Stimulated activated memory B cell treated with anti-CD40 and anti-IgM and Interleukin-4, amounts not matched to agents 10 μg/mL and 1 μg/mL and 100 μg/mL, for 72 hours (primary cell): ENCODE data around the gene TCTN2.
A peak's percentile ranks its signal among the peaks of the same experiment; 100 is the strongest.

ENCODE experiments used
- ATAC-seq: fragments of 150-1000 bp; cut with Tn5 transposase; 2 replicates; pipeline ENCODE4 v1.10.0; 2021
- H3K27ac Mint-ChIP-seq: one replicate; pipeline ENCODE4 v1.8.0; 2022; ENCODE audit warnings: mild to moderate bottlenecking, mixed read lengths
- H3K27me3 Mint-ChIP-seq: one replicate; pipeline ENCODE4 v1.8.0; 2022; ENCODE audit warnings: mixed read lengths
- H3K36me3 Mint-ChIP-seq: one replicate; pipeline ENCODE4 v1.8.0; 2022; ENCODE audit warnings: mixed read lengths
- H3K4me1 Mint-ChIP-seq: one replicate; pipeline ENCODE4 v1.8.0; 2022; ENCODE audit warnings: mixed read lengths
- H3K4me3 Mint-ChIP-seq: one replicate; pipeline ENCODE4 v1.8.0; 2022; ENCODE audit warnings: mild to moderate bottlenecking, moderate library complexity, mixed read lengths
- H3K9me3 Mint-ChIP-seq: one replicate; pipeline ENCODE4 v1.8.0; 2022; ENCODE audit warnings: mixed read lengths

Gene TCTN2

DNA sequence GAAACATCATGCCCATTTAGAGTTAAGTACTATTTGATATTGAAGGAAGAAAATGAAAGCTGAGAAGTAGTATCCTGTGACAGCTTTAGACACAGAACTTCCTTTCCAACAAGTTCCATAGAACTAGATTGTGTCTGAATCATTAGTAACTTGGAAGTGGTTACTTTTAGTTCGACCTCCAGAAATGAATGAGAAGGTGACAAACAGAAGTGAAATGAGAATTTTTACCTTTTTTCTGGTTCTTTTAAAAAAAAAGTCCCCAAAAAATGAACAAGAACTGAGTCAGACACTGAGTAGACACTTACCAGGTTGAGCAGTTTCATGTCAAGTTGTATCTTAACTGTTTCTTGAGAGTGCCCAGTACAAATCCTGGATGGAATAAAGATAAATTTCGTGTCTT, 44.3 kb downstream of the TCTN2 start:
- Mint-ChIP-seq H3K27ac (peak overlapping the region; percentile 92), H3K4me3 (no peak overlapping the region), H3K4me1 (peaks cover 53% of the 10 kb centered on the region), H3K27me3 (no peaks in the 10 kb centered on the region), H3K36me3 (peaks cover 7% of the 10 kb centered on the region), H3K9me3 (no peaks in the 10 kb centered on the region)
- ATAC-seq: no peak

- ATAC-seq: no peak
These were observed 46.4 kb downstream of the TCTN2 start for GRCh38 chr12:123717350-123717749.

DNA sequence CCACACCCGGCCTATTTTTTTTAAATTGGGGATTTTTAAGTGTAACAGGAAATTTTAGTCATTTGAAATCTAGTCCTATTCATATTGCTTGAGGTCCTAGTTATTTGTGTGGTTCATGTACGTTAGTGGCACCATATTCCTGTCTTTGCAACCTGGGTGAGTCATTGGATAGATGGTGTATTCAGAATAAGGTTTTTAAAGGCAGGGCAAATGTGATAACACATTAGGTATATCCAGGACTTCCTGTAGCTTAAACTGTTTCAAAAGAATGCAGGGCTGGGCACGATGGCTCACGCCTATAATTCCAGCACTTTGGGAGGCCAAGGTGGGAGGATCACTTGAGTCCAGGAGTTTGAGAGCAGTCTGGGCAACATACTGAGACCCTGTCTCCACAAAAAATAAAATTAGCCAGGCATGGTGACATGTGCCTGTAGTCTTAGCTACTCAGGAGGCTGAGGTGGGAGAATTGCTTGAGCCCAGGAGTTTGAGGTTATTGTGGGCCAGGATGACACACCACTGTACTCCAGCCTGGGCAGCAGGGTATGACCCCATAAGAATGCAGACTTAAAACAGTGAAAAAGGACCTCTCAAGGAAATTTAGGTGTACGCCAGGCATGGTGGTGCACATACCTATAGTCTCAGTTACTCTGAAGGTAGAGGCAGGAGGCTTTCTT, 49.4 kb downstream of the TCTN2 start:
- ATAC-seq: no peak
- H3K36me3 Mint-ChIP-seq: peaks cover 20% of the 10 kb centered on the region
- no peaks in the 10 kb centered on the region for H3K9me3 Mint-ChIP-seq
- H3K27ac Mint-ChIP-seq: peak overlapping the region; percentile 76
- peaks cover 23% of the 10 kb centered on the region for H3K4me1 Mint-ChIP-seq
- no peak overlapping the region for H3K4me3 Mint-ChIP-seq
- H3K27me3 Mint-ChIP-seq: no peaks in the 10 kb centered on the region

More at GRCh38 chr12:123717350-123717749, 46.4 kb downstream of the TCTN2 start:
- Mint-ChIP-seq H3K27ac (no peak overlapping the region), H3K4me3 (no peak overlapping the region), H3K36me3 (peaks cover 13% of the 10 kb centered on the region), H3K9me3 (no peaks in the 10 kb centered on the region), H3K4me1 (peaks cover 37% of the 10 kb centered on the region), H3K27me3 (no peaks in the 10 kb centered on the region)

DNA sequence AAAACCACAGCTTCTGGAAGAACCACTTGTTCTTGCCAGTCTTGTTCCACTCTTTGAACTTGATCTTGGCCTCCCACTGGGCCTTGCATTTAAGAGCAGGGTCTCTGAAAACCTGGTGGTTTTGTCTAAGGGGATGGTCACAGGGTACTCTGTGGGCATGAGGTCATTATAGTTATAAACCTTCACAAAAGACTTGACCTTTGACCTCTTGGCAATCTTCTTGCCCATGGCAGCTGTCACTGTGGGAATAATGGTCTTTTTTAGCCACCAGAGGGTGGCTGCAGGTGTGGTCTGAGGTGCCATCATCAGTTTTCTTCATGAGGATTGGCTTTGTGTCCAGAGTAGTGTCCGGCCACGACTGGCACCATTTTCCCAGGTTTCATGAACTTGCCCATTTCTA, 50.3 kb downstream of the TCTN2 start:
- Mint-ChIP-seq H3K27me3 (no peaks in the 10 kb centered on the region), H3K27ac (peak overlapping the region; percentile 19), H3K4me1 (peaks cover 27% of the 10 kb centered on the region), H3K36me3 (peaks cover 25% of the 10 kb centered on the region), H3K9me3 (no peaks in the 10 kb centered on the region), H3K4me3 (no peak overlapping the region)
- no peak for ATAC-seq

GRCh38 chr12:123723011-123723410, 52.1 kb downstream of the TCTN2 start:
- Mint-ChIP-seq H3K27me3 (no peaks in the 10 kb centered on the region), H3K36me3 (peaks cover 42% of the 10 kb centered on the region), H3K4me1 (peaks cover 22% of the 10 kb centered on the region), H3K27ac (peak overlapping the region; percentile 72), H3K9me3 (no peaks in the 10 kb centered on the region), H3K4me3 (no peak overlapping the region)
- no peak for ATAC-seq

DNA sequence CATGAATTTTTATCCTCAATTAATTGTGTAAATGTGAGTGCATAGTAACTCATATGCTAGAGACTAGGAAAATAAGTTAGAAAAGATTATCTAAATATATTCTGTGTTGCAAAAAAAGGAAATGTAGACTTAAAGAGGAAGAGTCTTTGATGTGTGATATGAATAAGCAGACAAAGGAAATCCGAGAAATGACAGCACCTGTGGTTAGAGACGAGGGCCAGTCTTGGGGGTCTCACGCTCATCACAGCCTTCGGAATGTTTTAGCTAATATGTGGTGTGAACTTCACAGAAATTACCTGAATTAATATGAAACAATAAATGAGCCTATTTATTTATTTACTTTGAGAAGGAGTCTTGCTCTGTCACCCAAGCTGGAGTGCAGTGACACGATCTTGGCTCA, 52.9 kb downstream of the TCTN2 start:
- peaks cover 48% of the 10 kb centered on the region for H3K36me3 Mint-ChIP-seq
- peak; percentile 80 for ATAC-seq
- H3K27me3 Mint-ChIP-seq: no peaks in the 10 kb centered on the region
- peaks cover 22% of the 10 kb centered on the region for H3K4me1 Mint-ChIP-seq
- no peaks in the 10 kb centered on the region for H3K9me3 Mint-ChIP-seq
- H3K27ac Mint-ChIP-seq: peak overlapping the region; percentile 72
- H3K4me3 Mint-ChIP-seq: no peak overlapping the region

DNA sequence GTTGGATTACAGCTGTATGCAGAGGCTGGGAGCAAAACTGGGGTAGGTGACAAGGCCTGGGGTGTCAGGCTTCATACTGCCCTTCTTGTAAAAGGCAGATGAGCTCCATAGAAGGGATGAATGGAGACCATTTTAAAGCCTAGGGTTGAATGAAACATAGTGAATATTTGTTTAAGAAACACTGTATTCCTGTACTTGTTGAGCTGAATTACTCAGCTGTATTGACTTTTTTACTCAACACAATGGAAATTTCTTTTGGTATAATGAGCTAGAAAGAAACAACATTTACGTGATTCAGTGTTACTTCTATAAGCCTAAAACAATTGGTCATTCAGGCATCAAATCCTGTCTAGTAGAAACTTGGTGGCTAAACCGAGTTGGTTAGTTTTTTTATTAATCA, 55.3 kb downstream of the TCTN2 start:
- no peak overlapping the region for H3K27ac Mint-ChIP-seq

DNA sequence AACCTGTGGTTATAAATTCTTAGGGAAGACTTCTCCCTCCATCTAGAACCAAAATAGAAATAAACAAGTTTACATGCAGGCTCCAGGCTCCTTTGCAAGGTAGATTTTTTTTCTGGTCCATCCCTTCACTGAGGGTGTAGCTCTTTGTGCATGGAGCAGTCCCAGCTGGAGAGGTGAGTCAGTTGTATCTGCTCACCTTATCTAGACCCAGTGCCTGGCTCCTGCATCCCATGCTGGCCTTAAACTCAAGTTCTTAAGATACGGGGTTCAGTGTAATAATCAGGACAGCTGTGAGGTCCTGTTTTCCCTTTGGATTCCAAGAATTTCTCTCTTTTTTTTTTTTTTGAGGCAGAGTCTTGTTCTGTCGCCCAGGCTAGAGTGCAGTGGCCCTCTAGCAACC, 56.0 kb downstream of the TCTN2 start:
- peaks cover 14% of the 10 kb centered on the region for H3K4me1 Mint-ChIP-seq
- H3K27me3 Mint-ChIP-seq: no peaks in the 10 kb centered on the region
- peaks cover 63% of the 10 kb centered on the region for H3K36me3 Mint-ChIP-seq
- no peak overlapping the region for H3K27ac Mint-ChIP-seq
- H3K9me3 Mint-ChIP-seq: no peaks in the 10 kb centered on the region
- ATAC-seq: no peak
- H3K4me3 Mint-ChIP-seq: no peak overlapping the region

More for the DNA sequence above, 55.3 kb downstream of the TCTN2 start:
- Mint-ChIP-seq H3K27me3 (no peaks in the 10 kb centered on the region), H3K4me1 (peaks cover 14% of the 10 kb centered on the region), H3K9me3 (no peaks in the 10 kb centered on the region), H3K4me3 (no peak overlapping the region), H3K36me3 (peaks cover 56% of the 10 kb centered on the region)
- no peak for ATAC-seq

DNA sequence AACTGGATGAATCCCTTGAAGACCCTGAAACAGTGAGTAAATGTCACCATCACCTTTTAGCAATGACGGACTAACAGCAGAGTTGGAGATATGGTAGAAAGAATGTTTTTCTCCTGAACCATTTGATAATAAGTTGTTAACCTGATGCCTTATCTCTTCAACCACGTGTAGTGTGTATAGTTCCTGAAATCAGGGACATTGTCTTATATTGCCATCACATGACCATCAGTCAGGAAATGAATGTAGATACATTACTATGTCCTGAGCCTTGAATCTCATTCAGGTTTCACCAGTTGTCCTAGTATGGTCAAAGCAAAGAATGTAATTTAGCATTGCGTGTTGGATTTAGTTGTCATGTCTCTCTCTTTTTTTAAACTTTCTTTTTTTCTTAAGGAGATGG, 57.0 kb downstream of the TCTN2 start:
- Mint-ChIP-seq H3K27ac (no peak overlapping the region), H3K36me3 (peaks cover 72% of the 10 kb centered on the region)

GRCh38 chr12:123731596-123731995, 60.7 kb downstream of the TCTN2 start:
- Mint-ChIP-seq H3K36me3 (peaks cover 89% of the 10 kb centered on the region), H3K4me1 (peaks cover 5% of the 10 kb centered on the region), H3K9me3 (no peaks in the 10 kb centered on the region), H3K27ac (peak overlapping the region; percentile 42), H3K4me3 (no peak overlapping the region), H3K27me3 (no peaks in the 10 kb centered on the region)
- ATAC-seq: no peak

More for the DNA sequence above, 57.0 kb downstream of the TCTN2 start:
- no peak overlapping the region for H3K4me3 Mint-ChIP-seq
- H3K4me1 Mint-ChIP-seq: peaks cover 14% of the 10 kb centered on the region
- ATAC-seq: no peak
- no peaks in the 10 kb centered on the region for H3K27me3 Mint-ChIP-seq
- H3K9me3 Mint-ChIP-seq: no peaks in the 10 kb centered on the region

GRCh38 chr12:123732251-123732650, 61.3 kb downstream of the TCTN2 start:
- Mint-ChIP-seq H3K27me3 (no peaks in the 10 kb centered on the region), H3K4me1 (peaks cover 11% of the 10 kb centered on the region), H3K9me3 (no peaks in the 10 kb centered on the region), H3K27ac (peak overlapping the region; percentile 42), H3K36me3 (peaks cover 89% of the 10 kb centered on the region), H3K4me3 (no peak overlapping the region)
- no peak for ATAC-seq

DNA sequence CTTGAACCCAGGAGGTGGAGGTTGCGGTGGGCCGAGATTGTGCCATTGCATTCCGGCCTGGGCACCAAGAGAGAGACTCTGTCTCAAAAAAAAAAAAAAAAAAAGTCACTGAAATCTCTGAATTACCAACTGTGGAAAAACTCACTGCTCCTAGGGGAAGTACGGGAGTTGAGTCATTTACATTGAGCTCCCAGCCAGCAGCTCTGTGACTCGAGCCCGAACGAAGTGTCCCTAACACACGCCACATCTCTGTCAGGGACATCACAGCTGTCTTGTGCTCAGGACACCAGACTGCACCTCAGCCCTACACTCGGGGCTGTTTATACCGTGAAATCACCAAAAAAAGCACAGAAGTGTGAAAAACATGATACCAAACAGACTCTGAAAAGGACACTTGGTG, 62.3 kb downstream of the TCTN2 start:
- H3K36me3 Mint-ChIP-seq: peaks cover 85% of the 10 kb centered on the region
- no peak for ATAC-seq
- H3K4me3 Mint-ChIP-seq: no peak overlapping the region
- H3K27me3 Mint-ChIP-seq: no peaks in the 10 kb centered on the region
- H3K4me1 Mint-ChIP-seq: peaks cover 20% of the 10 kb centered on the region
- peak overlapping the region; percentile 22 for H3K27ac Mint-ChIP-seq
- H3K9me3 Mint-ChIP-seq: no peaks in the 10 kb centered on the region

- Mint-ChIP-seq H3K36me3 (peaks cover 84% of the 10 kb centered on the region), H3K27me3 (no peaks in the 10 kb centered on the region), H3K4me3 (no peak overlapping the region), H3K27ac (peak overlapping the region; percentile 67), H3K9me3 (no peaks in the 10 kb centered on the region), H3K4me1 (peaks cover 20% of the 10 kb centered on the region)
- no peak for ATAC-seq
These were observed 63.4 kb downstream of the TCTN2 start for GRCh38 chr12:123734268-123734667.

DNA sequence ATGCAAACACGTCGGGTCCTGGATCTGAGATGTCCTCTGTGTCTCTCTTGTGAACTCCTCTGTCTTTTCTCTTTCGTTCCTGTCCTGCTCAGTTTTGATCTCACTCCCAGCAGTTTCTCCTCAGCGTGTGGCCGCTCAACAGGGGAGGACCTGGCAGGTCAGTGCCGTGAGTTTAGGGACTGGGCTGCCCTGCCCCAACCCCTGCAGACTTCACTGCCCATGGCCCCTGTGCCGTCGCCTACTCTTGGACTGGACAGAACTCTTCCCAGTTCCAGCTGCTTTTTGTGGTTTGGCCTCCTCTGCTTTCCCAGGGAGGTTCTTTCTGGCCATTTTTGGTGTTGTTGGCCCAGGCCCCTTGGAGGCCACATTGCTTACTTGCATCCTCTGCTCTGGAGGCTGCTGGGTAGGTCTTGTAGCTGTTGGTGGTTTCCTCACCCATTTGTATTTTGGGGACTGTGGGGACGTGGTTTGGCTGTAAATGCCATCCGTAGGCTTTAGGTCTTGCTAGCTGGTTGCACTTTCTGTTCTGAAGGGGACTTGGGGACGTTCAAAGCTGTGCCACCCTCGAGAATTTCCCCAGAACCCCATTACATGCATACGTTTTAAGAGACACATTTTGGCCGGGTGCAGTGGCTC, 71.1 kb downstream of the TCTN2 start:
- no peaks in the 10 kb centered on the region for H3K27me3 Mint-ChIP-seq
- H3K27ac Mint-ChIP-seq: peak overlapping the region; percentile 72
- H3K36me3 Mint-ChIP-seq: peaks cover 82% of the 10 kb centered on the region
- ATAC-seq: peak; percentile 64
- H3K4me1 Mint-ChIP-seq: peaks cover 26% of the 10 kb centered on the region
- no peaks in the 10 kb centered on the region for H3K9me3 Mint-ChIP-seq
- peak overlapping the region; percentile 13 for H3K4me3 Mint-ChIP-seq

DNA sequence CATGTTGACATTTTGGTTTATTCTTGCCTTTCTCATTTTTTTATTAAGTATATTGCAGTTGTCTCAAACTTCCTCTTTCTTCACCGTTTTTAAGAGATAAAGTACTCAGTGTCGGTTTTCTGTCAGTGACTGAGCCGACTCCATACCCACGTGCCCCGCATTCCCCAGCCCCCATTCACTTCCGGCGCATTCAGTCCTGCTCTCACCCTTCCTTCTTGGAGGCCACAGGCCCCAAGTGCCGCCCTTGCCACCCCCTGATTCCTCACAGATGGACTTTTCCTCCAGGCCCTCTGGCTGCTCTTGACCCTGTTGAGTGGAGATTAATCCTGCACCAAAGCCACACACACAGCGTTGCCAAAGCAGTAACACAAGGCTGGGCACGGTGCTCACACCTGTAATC, 72.1 kb downstream of the TCTN2 start:
- no peaks in the 10 kb centered on the region for H3K27me3 Mint-ChIP-seq
- H3K9me3 Mint-ChIP-seq: no peaks in the 10 kb centered on the region
- no peak overlapping the region for H3K4me3 Mint-ChIP-seq
- ATAC-seq: no peak
- H3K36me3 Mint-ChIP-seq: peaks cover 84% of the 10 kb centered on the region
- H3K4me1 Mint-ChIP-seq: peaks cover 17% of the 10 kb centered on the region
- peak overlapping the region; percentile 72 for H3K27ac Mint-ChIP-seq

GRCh38 chr12:123744836-123745235, 73.9 kb downstream of the TCTN2 start:
- no peak for ATAC-seq
- Mint-ChIP-seq H3K4me1 (peaks cover 16% of the 10 kb centered on the region), H3K27ac (no peak overlapping the region), H3K27me3 (no peaks in the 10 kb centered on the region), H3K36me3 (peaks cover 85% of the 10 kb centered on the region), H3K9me3 (no peaks in the 10 kb centered on the region), H3K4me3 (no peak overlapping the region)
